ENCODE measurements around the gene PZP. TPM values are rescaled to one million over a fixed set of nuclear protein-coding genes. Genes with fewer than 3 reads are reported as not detected.

PZP gene
- total and polyA plus RNA-seq, 4 donors, result 0.61 to 4.6 (median 2.2) TPM

- WGBS, 2 donors, result 92 to 94% methylated on average over 3 of the region's 3 CpGs
- Histone ChIP-seq H3K9ac (ENCODE audit: insufficient read depth in 1 of 2, low read length in 2 of 2) (no peak overlapping the region), H3K27ac (ENCODE audit: low read depth in 1 of 2, low read length in 1 of 2) (no peak overlapping the region), H3K27me3 (ENCODE audit: control insufficient read depth in 3 of 3, insufficient read depth in 3 of 3, low read length in 2 of 3) (no peaks in the 10 kb centered on the region), H3K36me3 (ENCODE audit: control insufficient read depth in 4 of 4, insufficient read depth in 4 of 4, low read length in 4 of 4) (no peaks in the 10 kb centered on the region), H3K9me3 (ENCODE audit: control insufficient read depth in 4 of 4, insufficient read depth in 3 of 4, low read length in 3 of 4) (peaks cover 0 to 3% (median under 1%) of the 10 kb centered on the region in 4 donors), H3K4me3 (no peak overlapping the region), H3K4me1 (ENCODE audit: control insufficient read depth in 5 of 5, insufficient read depth in 5 of 5, low read length in 5 of 5) (peaks cover 0 to 14% (median 0%) of the 10 kb centered on the region in 5 donors)
- no peak for TF ChIP-seq CTCF (IDR thresholded peaks at IDR 0.05; ENCODE audit: control extremely low read depth, extremely low read depth)
- ATAC-seq (ENCODE audit: insufficient read depth, low FRiP score), result no peak
- no peak for DNase-seq
Observed at GRCh38 chr12:9184276-9184675, 23.9 kb downstream of the PZP start.

GRCh38 chr12:9180810-9181209 lies 27.4 kb downstream of the PZP start:
- no peak for TF ChIP-seq CTCF (IDR thresholded peaks at IDR 0.05; ENCODE audit: control extremely low read depth, extremely low read depth)
- H3K9me3 ChIP-seq (ENCODE audit: control insufficient read depth in 4 of 4, insufficient read depth in 3 of 4, low read length in 3 of 4), result peaks cover 0 to 3% (median under 1%) of the 10 kb centered on the region in 4 donors
- H3K27ac ChIP-seq (ENCODE audit: low read depth in 1 of 2, low read length in 1 of 2), result no peak overlapping the region
- H3K9ac ChIP-seq (ENCODE audit: insufficient read depth in 1 of 2, low read length in 2 of 2), result no peak overlapping the region
- no peak for DNase-seq
- no peaks in the 10 kb centered on the region for H3K36me3 ChIP-seq (ENCODE audit: control insufficient read depth in 4 of 4, insufficient read depth in 4 of 4, low read length in 4 of 4)
- peaks cover 0 to 14% (median 0%) of the 10 kb centered on the region in 5 donors for H3K4me1 ChIP-seq (ENCODE audit: control insufficient read depth in 5 of 5, insufficient read depth in 5 of 5, low read length in 5 of 5)
- 79 to 94% methylated on average over 4 of the region's 4 CpGs for WGBS, 2 donors
- no peak overlapping the region for H3K4me3 ChIP-seq
- ATAC-seq (ENCODE audit: insufficient read depth, low FRiP score), result no peak
- H3K27me3 ChIP-seq (ENCODE audit: control insufficient read depth in 3 of 3, insufficient read depth in 3 of 3, low read length in 2 of 3), result no peaks in the 10 kb centered on the region

- Histone ChIP-seq H3K4me1 (ENCODE audit: control insufficient read depth in 5 of 5, insufficient read depth in 5 of 5, low read length in 5 of 5) (peaks cover 0 to 14% (median 0%) of the 10 kb centered on the region in 5 donors), H3K27me3 (ENCODE audit: control insufficient read depth in 3 of 3, insufficient read depth in 3 of 3, low read length in 2 of 3) (no peaks in the 10 kb centered on the region), H3K27ac (ENCODE audit: low read depth in 1 of 2, low read length in 1 of 2) (no peak overlapping the region), H3K9ac (ENCODE audit: insufficient read depth in 1 of 2, low read length in 2 of 2) (no peak overlapping the region), H3K9me3 (ENCODE audit: control insufficient read depth in 4 of 4, insufficient read depth in 3 of 4, low read length in 3 of 4) (peaks cover 0 to 4% (median under 1%) of the 10 kb centered on the region in 4 donors), H3K4me3 (no peak overlapping the region), H3K36me3 (ENCODE audit: control insufficient read depth in 4 of 4, insufficient read depth in 4 of 4, low read length in 4 of 4) (no peaks in the 10 kb centered on the region)
- DNase-seq, result peak in 2 of 3 donors; percentile 58 to 68
- ATAC-seq (ENCODE audit: insufficient read depth, low FRiP score), result no peak
- TF ChIP-seq CTCF (IDR thresholded peaks at IDR 0.05; ENCODE audit: control extremely low read depth, extremely low read depth), result no peak
- WGBS, 2 donors, result 78 to 87% methylated on average over 3 of the region's 3 CpGs
Observed at GRCh38 chr12:9179781-9180180, 28.4 kb downstream of the PZP start.
